Measurements from ENCODE around the gene BORCS5. TPM values are rescaled to one million over a fixed set of nuclear protein-coding genes. Genes with fewer than 3 reads are reported as not detected.

Gene BORCS5
- total and polyA plus RNA-seq, 5 donors: 6.3 to 10.9 (median 10.0) TPM

DNA sequence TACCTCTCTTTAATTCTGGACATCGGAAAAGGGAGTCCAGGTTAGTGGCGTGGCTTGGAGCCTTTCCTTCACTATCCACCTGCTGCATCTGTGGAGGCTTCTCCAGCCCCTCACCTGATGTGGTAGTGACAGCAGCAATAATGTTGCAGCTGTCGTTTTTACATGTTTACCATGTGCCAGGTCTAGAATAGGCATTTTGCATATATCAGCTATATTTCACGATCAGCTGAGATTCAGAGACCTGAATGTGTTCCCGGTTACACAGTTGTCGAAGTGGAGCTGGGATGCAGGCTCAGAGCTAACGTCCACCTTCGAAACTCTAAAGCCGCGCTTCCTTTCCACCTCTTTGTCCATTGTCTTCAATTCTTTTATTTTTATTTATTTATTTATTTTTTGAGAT, 91.0 kb downstream of the BORCS5 start:
- ATAC-seq (no peak), DNase-seq (no peak)
- Histone ChIP-seq H3K4me3 (ENCODE audit: low read length) (no peak overlapping the region), H3K4me1 (ENCODE audit: control insufficient read depth, insufficient read depth, low read length) (peaks cover 13% of the 10 kb centered on the region), H3K27me3 (ENCODE audit: control insufficient read depth, insufficient read depth) (no peaks in the 10 kb centered on the region), H3K9me3 (ENCODE audit: control insufficient read depth, low read length) (no peaks in the 10 kb centered on the region), H3K27ac (ENCODE audit: low read length) (no peak overlapping the region)
- intact Hi-C loops (cut with DNase I): loop anchor here in 1 of 4 donors (10.0 kb wide), 1 partner anchor 53 kb away; no protein-coding TSS in a partner anchor
- WGBS: 98% methylated on average over 10 of the region's 10 CpGs

DNA sequence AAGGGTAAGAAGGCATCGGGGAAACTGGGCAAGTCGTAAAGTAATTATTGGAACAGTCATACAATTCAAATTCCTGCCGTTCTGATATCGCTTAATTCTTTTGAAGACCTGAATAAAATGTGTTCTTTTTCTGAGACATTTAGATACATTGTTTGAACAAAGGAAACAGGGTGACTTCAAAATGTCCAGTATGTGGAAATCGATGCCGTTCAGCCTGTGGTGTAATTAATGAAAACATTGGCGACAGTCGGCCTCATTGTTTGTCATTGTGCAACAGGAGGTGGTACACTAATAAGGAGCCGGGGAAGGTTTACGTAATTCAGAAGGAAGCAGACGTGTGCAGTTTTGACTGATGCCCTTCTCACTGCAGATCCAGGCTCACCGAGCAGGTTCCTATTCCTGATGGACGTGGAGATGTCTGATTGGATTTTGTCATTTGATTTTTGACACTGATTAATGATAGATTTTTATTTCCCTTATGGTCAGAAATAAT, 92.7 kb downstream of the BORCS5 start:
- intact Hi-C loops (cut with DNase I): loop anchor here in 1 of 4 donors (10.0 kb wide), 1 partner anchor 55 kb away; no protein-coding TSS in a partner anchor
- no peaks in the 10 kb centered on the region for H3K9me3 ChIP-seq (ENCODE audit: control insufficient read depth, low read length)
- H3K27ac ChIP-seq (ENCODE audit: low read length): no peak overlapping the region
- no peaks in the 10 kb centered on the region for H3K27me3 ChIP-seq (ENCODE audit: control insufficient read depth, insufficient read depth)
- H3K4me1 ChIP-seq (ENCODE audit: control insufficient read depth, insufficient read depth, low read length): peaks cover 10% of the 10 kb centered on the region
- no peak overlapping the region for H3K4me3 ChIP-seq (ENCODE audit: low read length)
- 73% methylated on average over 13 of the region's 13 CpGs for WGBS
- ATAC-seq: peak in 1 of 2 donors; percentile 69
- DNase-seq: no peak

- H3K4me1 ChIP-seq (ENCODE audit: control insufficient read depth, insufficient read depth, low read length): peaks cover 10% of the 10 kb centered on the region
- H3K27ac ChIP-seq (ENCODE audit: low read length): peak overlapping the region; percentile 17
- no peak for DNase-seq
- no peaks in the 10 kb centered on the region for H3K9me3 ChIP-seq (ENCODE audit: control insufficient read depth, low read length)
- no peaks in the 10 kb centered on the region for H3K27me3 ChIP-seq (ENCODE audit: control insufficient read depth, insufficient read depth)
- no peak overlapping the region for H3K4me3 ChIP-seq (ENCODE audit: low read length)
- no peak for ATAC-seq
- WGBS: 87% methylated on average over 2 of the region's 2 CpGs
- intact Hi-C loops (cut with DNase I): no loop called here
These were observed 93.2 kb downstream of the BORCS5 start for GRCh38 chr12:12450043-12450471.

DNA sequence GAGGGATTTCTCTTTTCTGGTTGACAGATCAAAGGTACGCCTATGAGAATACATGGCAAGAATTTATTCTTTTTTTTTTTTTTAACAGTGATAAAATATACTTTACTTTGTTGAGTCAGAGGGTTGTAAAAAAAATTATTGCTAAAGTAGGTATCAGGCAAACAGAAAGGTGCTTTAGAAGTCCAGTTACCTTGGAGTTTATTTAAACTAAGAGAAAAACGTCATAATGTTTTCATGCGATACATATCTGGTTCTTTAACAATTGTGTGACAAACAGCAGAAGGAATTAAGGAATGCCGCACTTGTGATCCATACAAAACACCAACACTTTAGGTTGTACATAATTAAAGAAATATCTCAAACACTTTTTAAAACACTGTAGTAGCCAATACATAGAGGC, 94.2 kb downstream of the BORCS5 start:
- Histone ChIP-seq H3K4me3 (ENCODE audit: low read length) (no peak overlapping the region), H3K27me3 (ENCODE audit: control insufficient read depth, insufficient read depth) (no peaks in the 10 kb centered on the region), H3K9me3 (ENCODE audit: control insufficient read depth, low read length) (no peaks in the 10 kb centered on the region), H3K4me1 (ENCODE audit: control insufficient read depth, insufficient read depth, low read length) (peaks cover 10% of the 10 kb centered on the region), H3K27ac (ENCODE audit: low read length) (no peak overlapping the region)
- intact Hi-C loops (cut with DNase I): no loop called here
- 97% methylated on average over 4 of the region's 4 CpGs for WGBS
- DNase-seq (no peak), ATAC-seq (no peak)

- H3K9me3 ChIP-seq (ENCODE audit: control insufficient read depth, low read length): no peaks in the 10 kb centered on the region
- 96% methylated on average over 21 of the region's 21 CpGs for WGBS
- intact Hi-C loops (cut with DNase I): no loop called here
These were observed 95.5 kb downstream of the BORCS5 start for GRCh38 chr12:12452326-12452902.

GRCh38 chr12:12453635-12454034, 96.8 kb downstream of the BORCS5 start:
- no peak overlapping the region for H3K27ac ChIP-seq (ENCODE audit: low read length)
- 100% methylated on average over 1 of the region's 1 CpG for WGBS
- intact Hi-C loops (cut with DNase I): no loop called here
- H3K4me1 ChIP-seq (ENCODE audit: control insufficient read depth, insufficient read depth, low read length): peaks cover 3% of the 10 kb centered on the region
- no peak for DNase-seq
- no peak for ATAC-seq
- no peak overlapping the region for H3K4me3 ChIP-seq (ENCODE audit: low read length)
- H3K27me3 ChIP-seq (ENCODE audit: control insufficient read depth, insufficient read depth): no peaks in the 10 kb centered on the region
- no peaks in the 10 kb centered on the region for H3K9me3 ChIP-seq (ENCODE audit: control insufficient read depth, low read length)

More at GRCh38 chr12:12452326-12452902, 95.5 kb downstream of the BORCS5 start:
- DNase-seq (no peak), ATAC-seq (no peak)
- Histone ChIP-seq H3K27ac (ENCODE audit: low read length) (no peak overlapping the region), H3K4me1 (ENCODE audit: control insufficient read depth, insufficient read depth, low read length) (peaks cover 6% of the 10 kb centered on the region), H3K27me3 (ENCODE audit: control insufficient read depth, insufficient read depth) (no peaks in the 10 kb centered on the region), H3K4me3 (ENCODE audit: low read length) (no peak overlapping the region)

GRCh38 chr12:12454315-12454714, 97.4 kb downstream of the BORCS5 start:
- Histone ChIP-seq H3K27ac (ENCODE audit: low read length) (no peak overlapping the region), H3K4me1 (ENCODE audit: control insufficient read depth, insufficient read depth, low read length) (peaks cover 3% of the 10 kb centered on the region), H3K27me3 (ENCODE audit: control insufficient read depth, insufficient read depth) (no peaks in the 10 kb centered on the region), H3K4me3 (ENCODE audit: low read length) (no peak overlapping the region), H3K9me3 (ENCODE audit: control insufficient read depth, low read length) (no peaks in the 10 kb centered on the region)
- ATAC-seq (no peak), DNase-seq (no peak)
- intact Hi-C loops (cut with DNase I): no loop called here

DNA sequence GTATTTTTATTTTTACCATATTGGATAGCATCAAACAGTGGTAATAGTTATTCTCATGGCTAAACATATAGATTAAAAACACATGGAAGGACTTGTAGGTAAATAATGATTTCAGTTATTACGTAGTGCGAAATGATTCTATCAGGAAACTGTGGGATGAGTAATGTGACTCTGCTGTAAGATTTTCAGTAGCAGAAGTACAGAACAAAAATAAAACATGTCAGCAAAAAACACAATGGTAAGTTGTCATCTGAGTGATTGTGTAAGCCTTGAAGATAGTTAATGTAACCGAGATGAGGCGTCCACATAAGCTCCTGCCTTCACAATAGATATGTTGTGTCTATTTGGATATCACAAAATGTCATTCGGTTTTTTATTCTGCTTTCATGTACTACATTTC, 99.8 kb downstream of the BORCS5 start:
- intact Hi-C loops (cut with DNase I): no loop called here
- WGBS: 74% methylated on average over 5 of the region's 5 CpGs
- DNase-seq: no peak
- ATAC-seq: no peak
- no peak overlapping the region for H3K27ac ChIP-seq (ENCODE audit: low read length)
- H3K27me3 ChIP-seq (ENCODE audit: control insufficient read depth, insufficient read depth): no peaks in the 10 kb centered on the region
- H3K4me1 ChIP-seq (ENCODE audit: control insufficient read depth, insufficient read depth, low read length): no peaks in the 10 kb centered on the region
- H3K4me3 ChIP-seq (ENCODE audit: low read length): no peak overlapping the region
- H3K9me3 ChIP-seq (ENCODE audit: control insufficient read depth, low read length): no peaks in the 10 kb centered on the region

GRCh38 chr12:12460935-12461922, 104.4 kb downstream of the BORCS5 start:
- WGBS: 93% methylated on average over 8 of the region's 8 CpGs
- Histone ChIP-seq H3K4me1 (ENCODE audit: control insufficient read depth, insufficient read depth, low read length) (no peaks in the 10 kb centered on the region), H3K27me3 (ENCODE audit: control insufficient read depth, insufficient read depth) (no peaks in the 10 kb centered on the region), H3K27ac (ENCODE audit: low read length) (no peak overlapping the region), H3K9me3 (ENCODE audit: control insufficient read depth, low read length) (no peaks in the 10 kb centered on the region), H3K4me3 (ENCODE audit: low read length) (no peak overlapping the region)
- DNase-seq (no peak), ATAC-seq (no peak)
- intact Hi-C loops (cut with DNase I): no loop called here

GRCh38 chr12:12461923-12462315, 105.0 kb downstream of the BORCS5 start:
- ATAC-seq (no peak), DNase-seq (no peak)
- no peaks in the 10 kb centered on the region for H3K4me1 ChIP-seq (ENCODE audit: control insufficient read depth, insufficient read depth, low read length)
- intact Hi-C loops (cut with DNase I): no loop called here
- H3K27ac ChIP-seq (ENCODE audit: low read length): no peak overlapping the region
- H3K27me3 ChIP-seq (ENCODE audit: control insufficient read depth, insufficient read depth): no peaks in the 10 kb centered on the region
- 92% methylated on average over 5 of the region's 5 CpGs for WGBS
- no peak overlapping the region for H3K4me3 ChIP-seq (ENCODE audit: low read length)
- H3K9me3 ChIP-seq (ENCODE audit: control insufficient read depth, low read length): no peaks in the 10 kb centered on the region

DNA sequence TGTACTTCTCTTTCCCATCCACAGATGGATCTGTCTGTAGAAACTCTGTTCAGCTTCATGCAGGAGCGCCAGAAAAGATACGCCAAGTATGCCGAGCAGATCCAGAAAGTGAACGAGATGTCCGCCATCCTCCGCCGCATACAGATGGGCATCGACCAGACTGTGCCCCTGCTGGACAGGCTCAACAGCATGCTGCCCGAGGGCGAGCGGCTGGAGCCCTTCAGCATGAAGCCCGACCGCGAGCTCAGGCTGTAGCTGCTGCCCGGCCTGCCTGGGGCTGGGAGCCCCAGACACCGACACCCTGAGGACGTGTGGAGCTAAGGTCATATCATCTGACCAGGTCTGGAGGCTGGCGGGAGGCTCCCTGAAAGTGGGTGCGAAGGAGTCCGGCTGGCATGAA, 108.6 kb downstream of the BORCS5 start:
- H3K9me3 ChIP-seq (ENCODE audit: control insufficient read depth, low read length): no peaks in the 10 kb centered on the region
- DNase-seq (no peak), ATAC-seq (no peak)
- WGBS: 97% methylated on average over 20 of the region's 20 CpGs
- H3K27ac ChIP-seq (ENCODE audit: low read length): no peak overlapping the region
- no peak overlapping the region for H3K4me3 ChIP-seq (ENCODE audit: low read length)
- H3K4me1 ChIP-seq (ENCODE audit: control insufficient read depth, insufficient read depth, low read length): no peaks in the 10 kb centered on the region
- intact Hi-C loops (cut with DNase I): no loop called here
- H3K27me3 ChIP-seq (ENCODE audit: control insufficient read depth, insufficient read depth): no peaks in the 10 kb centered on the region

All from right cardiac atrium (tissue), 5 donors.